OCI-LY7 (cell line): ENCODE data around the gene SEMA7A. TPM values are rescaled to one million over a fixed set of nuclear protein-coding genes. Genes with fewer than 3 reads are reported as not detected.
"Not testable (repeated sequence)": the region's sequence is repeated elsewhere in the genome, so short reads cannot be mapped to it uniquely, and the experiment has no call there.

ENCODE experiments used
- BruUV-seq: library from RNA; stranded (reverse); fragments of 400-500 nt; replicated peaks from 2 replicates; lab custom pipeline; 2021; lab: Mats Ljungman, UMichigan
- CTCF ChIA-PET: fragments of 300-600 bp; sonication (Branson Sonifier 250); formaldehyde crosslinking; loops from one replicate; lab custom pipeline; 2022; ENCODE audit warnings: antibody characterized with exemption; ENCODE audit not compliant: unreplicated experiment; lab: Charles Lee
- POLR2A ChIA-PET: fragments of 300-600 bp; sonication (Branson Sonifier 250); formaldehyde crosslinking; loops from one replicate; lab custom pipeline; 2022; ENCODE audit warnings: antibody characterized with exemption; lab: Charles Lee
- DNase-seq: peaks from one replicate; pipeline ENCODE4 v3.0.0-alpha.2; 2015; ENCODE audit warnings: low spot score
- H2AFZ ChIP-seq: fragments of 200-600 bp; sonication (generic), shearing (Covaris generic); 2 replicates; pipeline ENCODE4 v1.6.1; 2014; ENCODE audit warnings: mild to moderate bottlenecking, antibody characterized with exemption, low read length, moderate library complexity
- H3K27ac ChIP-seq: fragments of 200-600 bp; sonication (generic); 2 replicates; pipeline ENCODE4 v1.5.1; 2014; ENCODE audit warnings: mixed run types, low read depth, mild to moderate bottlenecking, moderate library complexity, low read length, inconsistent platforms; ENCODE audit not compliant: poor library complexity, severe bottlenecking
- H3K36me3 ChIP-seq: fragments of 200-600 bp; sonication (generic); 2 replicates; pipeline ENCODE4 v1.6.1; 2014; ENCODE audit warnings: mild to moderate bottlenecking, antibody characterized with exemption, low read length, moderate library complexity, mixed read lengths; ENCODE audit not compliant: insufficient read depth
- H3K4me1 ChIP-seq: fragments of 200-600 bp; sonication (generic); 2 replicates; pipeline ENCODE4 v1.5.1; 2014; ENCODE audit warnings: mild to moderate bottlenecking, low read length; ENCODE audit not compliant: insufficient read depth, poor library complexity, severe bottlenecking
- H3K4me2 ChIP-seq: fragments of 200-600 bp; sonication (generic); 2 replicates; pipeline ENCODE4 v1.6.1; 2014; ENCODE audit warnings: mild to moderate bottlenecking, low read length
- H3K4me3 ChIP-seq: fragments of 200-600 bp; sonication (generic); 2 replicates; pipeline ENCODE4 v1.5.1; 2014; ENCODE audit warnings: mild to moderate bottlenecking, low read depth, low read length; ENCODE audit not compliant: poor library complexity, severe bottlenecking
- H3K79me2 ChIP-seq: fragments of 200-600 bp; sonication (generic); 2 replicates; pipeline ENCODE4 v1.6.1; 2016; ENCODE audit warnings: low read depth, mild to moderate bottlenecking, low read length, moderate library complexity, mixed read lengths; ENCODE audit not compliant: insufficient read depth
- H3K9me2 ChIP-seq: fragments of 200-600 bp; sonication (generic); 2 replicates; pipeline ENCODE4 v1.6.1; 2016; ENCODE audit warnings: mild to moderate bottlenecking, low read length, mixed read lengths; ENCODE audit not compliant: insufficient read depth
- H3K9me3 ChIP-seq: fragments of 200-600 bp; sonication (generic); 2 replicates; pipeline ENCODE4 v1.6.1; 2014; ENCODE audit warnings: mild to moderate bottlenecking, mixed run types, low read length, mixed read lengths
- H4K20me1 ChIP-seq: fragments of 200-600 bp; sonication (generic); 2 replicates; pipeline ENCODE4 v1.6.1; 2014; ENCODE audit warnings: mild to moderate bottlenecking, antibody characterized with exemption, low read length, moderate library complexity, mixed read lengths; ENCODE audit not compliant: insufficient read depth
- EZH2phosphoT487 ChIP-seq: fragments of 200-600 bp; sonication (generic); IDR thresholded peaks from 2 replicates; pipeline ENCODE4 v1.6.1; 2018; ENCODE audit warnings: low read depth, borderline replicate concordance, mild to moderate bottlenecking, mixed run types, antibody characterized with exemption, low read length, moderate library complexity, mixed read lengths
- intact Hi-C: fragments of 100-400 bp; cut with micrococcal nuclease; formaldehyde crosslinking; loops from one replicate; pipeline ENCODE4 v1.10.0; 2022; ENCODE audit not compliant: unreplicated experiment
- total RNA-seq, 2 experiments: library from RNA; depleted of rRNA in 1 of 2; stranded (reverse); fragments of >200 nt in 1 of 2; shearing (Covaris generic) in 1 of 2; gene quantifications; 2 replicates each; pipeline ENCODE4 v1.2.3, GENCODE V29; 2014 to 2022
- TF ChIP-seq, protein P1 (sequence below): fragments of 200-600 bp; sonication (generic); conservative IDR thresholded peaks from 2 replicates; pipeline ENCODE4 v1.5.1; 2014; ENCODE audit warnings: mild to moderate bottlenecking, antibody characterized with exemption, low read length, moderate library complexity, mixed read lengths

The SEMA7A gene
- total RNA-seq, 2 experiments from 2014 or later: 0.06 to 1.0 TPM

- POLR2A ChIA-PET: interaction anchor here (1.0 kb wide), 1 partner anchor 17 kb away, joined by 5 read pairs; no protein-coding TSS in a partner anchor
- H3K79me2 ChIP-seq: peaks cover 13% of the 10 kb centered on the region; the same call in 1 of the 2 replicates
- H3K4me2 ChIP-seq: peak within 1 kb of the TSS; percentile 90
- H3K4me3 ChIP-seq: peak within 1 kb of the TSS; percentile 88
- no peaks in the 10 kb centered on the region for H4K20me1 ChIP-seq
- H3K36me3 ChIP-seq: peaks cover 8% of the 10 kb centered on the region
- peak within 1 kb of the TSS; percentile 99 for H2AFZ ChIP-seq
- intact Hi-C loops: loop anchor here (1.0 to 10.0 kb wide), 3 partner anchors 80 to 466 kb away; partner anchors contain the start of genes ARID3B, CLK3, PML and STOML1
- peak within 1 kb of the TSS; percentile 72 for H3K27ac ChIP-seq
- no peaks in the 10 kb centered on the region for H3K9me2 ChIP-seq
- TF ChIP-seq, protein P1, sequence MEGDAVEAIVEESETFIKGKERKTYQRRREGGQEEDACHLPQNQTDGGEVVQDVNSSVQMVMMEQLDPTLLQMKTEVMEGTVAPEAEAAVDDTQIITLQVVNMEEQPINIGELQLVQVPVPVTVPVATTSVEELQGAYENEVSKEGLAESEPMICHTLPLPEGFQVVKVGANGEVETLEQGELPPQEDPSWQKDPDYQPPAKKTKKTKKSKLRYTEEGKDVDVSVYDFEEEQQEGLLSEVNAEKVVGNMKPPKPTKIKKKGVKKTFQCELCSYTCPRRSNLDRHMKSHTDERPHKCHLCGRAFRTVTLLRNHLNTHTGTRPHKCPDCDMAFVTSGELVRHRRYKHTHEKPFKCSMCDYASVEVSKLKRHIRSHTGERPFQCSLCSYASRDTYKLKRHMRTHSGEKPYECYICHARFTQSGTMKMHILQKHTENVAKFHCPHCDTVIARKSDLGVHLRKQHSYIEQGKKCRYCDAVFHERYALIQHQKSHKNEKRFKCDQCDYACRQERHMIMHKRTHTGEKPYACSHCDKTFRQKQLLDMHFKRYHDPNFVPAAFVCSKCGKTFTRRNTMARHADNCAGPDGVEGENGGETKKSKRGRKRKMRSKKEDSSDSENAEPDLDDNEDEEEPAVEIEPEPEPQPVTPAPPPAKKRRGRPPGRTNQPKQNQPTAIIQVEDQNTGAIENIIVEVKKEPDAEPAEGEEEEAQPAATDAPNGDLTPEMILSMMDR: peak; percentile 60
- TF ChIP-seq EZH2phosphoT487: no peak
- CTCF ChIA-PET: no interaction called here
- TSS peak; percentile 86 for BruUV-seq
- H3K4me1 ChIP-seq: peaks cover 34% of the 10 kb centered on the region
- DNase-seq: peak; percentile 98
- peaks cover 5% of the 10 kb centered on the region; the same call in 1 of the 2 replicates for H3K9me3 ChIP-seq
These were observed 27.4 kb upstream of the SEMA7A start, which contains the start of gene UBL7 for GRCh38 chr15:74460871-74461846. Gene UBL7, minus strand, starts transcription at chr15:74461160. Its CDS starts 2,293 bp downstream, at chr15:74458867.

GRCh38 chr15:74460298-74460697, 26.5 kb upstream of the SEMA7A start:
- BruUV-seq: no TSS peak
- Histone ChIP-seq H3K4me2 (peak overlapping the region; percentile 90), H3K9me2 (no peaks in the 10 kb centered on the region), H2AFZ (peak overlapping the region; percentile 99), H3K79me2 (peaks cover 13% of the 10 kb centered on the region; the same call in 1 of the 2 replicates), H3K27ac (peak overlapping the region; percentile 72), H3K9me3 (peaks cover 5% of the 10 kb centered on the region; the same call in 1 of the 2 replicates), H3K4me3 (peak overlapping the region; percentile 88), H3K36me3 (peaks cover 11% of the 10 kb centered on the region), H3K4me1 (peaks cover 34% of the 10 kb centered on the region), H4K20me1 (no peaks in the 10 kb centered on the region)
- intact Hi-C loops: loop anchor here (2.0 to 10.0 kb wide), 2 partner anchors 155 to 465 kb away; partner anchors contain the start of genes CLK3, PML and STOML1
- TF ChIP-seq, protein P1: no peak
- TF ChIP-seq EZH2phosphoT487: no peak
- ChIA-PET POLR2A (interaction anchor here (0.7 kb wide), 1 partner anchor 12 kb away, joined by 3 read pairs; no protein-coding TSS in a partner anchor), CTCF (no interaction called here)
- DNase-seq: peak; percentile 27

DNA sequence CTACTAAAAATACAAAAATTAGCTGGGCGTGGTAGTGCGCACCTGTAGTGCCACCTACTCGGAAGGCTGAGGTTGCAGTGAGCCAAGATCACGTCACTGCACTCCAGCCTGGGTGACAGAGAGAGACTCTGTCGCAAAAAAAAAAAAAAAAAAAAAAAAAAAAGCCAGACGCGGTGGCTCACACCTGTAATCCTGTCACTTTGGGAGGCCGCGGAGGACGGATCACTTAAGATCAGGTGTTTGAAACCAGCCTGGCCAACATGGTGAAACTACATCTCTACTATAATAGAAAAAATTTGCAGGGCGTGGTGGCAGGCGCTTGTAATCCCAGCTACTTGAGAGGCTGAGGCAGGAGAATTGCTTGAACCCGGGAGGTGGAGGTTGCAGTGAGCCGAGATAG, 26.0 kb upstream of the SEMA7A start:
- CTCF ChIA-PET, BruUV-seq, H4K20me1 ChIP-seq, H3K9me3 ChIP-seq, H3K9me2 ChIP-seq, DNase-seq, H2AFZ ChIP-seq, H3K27ac ChIP-seq: not testable (repeated sequence)
- peaks cover 13% of the 10 kb centered on the region; the same call in 1 of the 2 replicates for H3K79me2 ChIP-seq
- peak overlapping the region; percentile 88 for H3K4me3 ChIP-seq
- POLR2A ChIA-PET: interaction anchor here (0.7 kb wide), 1 partner anchor 11 kb away, joined by 3 read pairs; no protein-coding TSS in a partner anchor
- intact Hi-C loops: loop anchor here (2.0 to 10.0 kb wide), 2 partner anchors 155 to 465 kb away; partner anchors contain the start of genes CLK3, PML and STOML1
- peak overlapping the region; percentile 90 for H3K4me2 ChIP-seq
- H3K4me1 ChIP-seq: peaks cover 34% of the 10 kb centered on the region
- peaks cover 15% of the 10 kb centered on the region for H3K36me3 ChIP-seq
